22Rv1 (cell line): ENCODE data around the gene ANKRD33B.
"Not testable (repeated sequence)": the region's sequence is repeated elsewhere in the genome, so short reads cannot be mapped to it uniquely, and the experiment has no call there.

ENCODE experiments used
- H3K27ac ChIP-seq: fragments of 450-650 bp; 2 replicates; pipeline ENCODE4 v1.5.1; 2017
- CTCF ChIP-seq: fragments of 450-650 bp; IDR thresholded peaks from 2 replicates; pipeline ENCODE4 v1.5.1; 2017; ENCODE audit warnings: mild to moderate bottlenecking
- ZFX ChIP-seq: fragments of 450-650 bp; IDR thresholded peaks from 2 replicates; pipeline ENCODE4 v1.6.1; 2017; ENCODE audit warnings: antibody characterized with exemption, borderline replicate concordance

ANKRD33B gene

GRCh38 chr5:10563945-10564837, at the start of gene ANKRD33B:
ANKRD33B (plus strand) TSS chr5:10564070; CDS start chr5:10564468, 398 bp downstream.
- no peak within 1 kb of the TSS for H3K27ac ChIP-seq
- no peak for TF ChIP-seq CTCF
- no peak for TF ChIP-seq ZFX

GRCh38 chr5:10514572-10514971, 49.3 kb upstream of the ANKRD33B start:
- H3K27ac ChIP-seq: not testable (repeated sequence)

GRCh38 chr5:10515492-10515891, 48.4 kb upstream of the ANKRD33B start:
- no peak overlapping the region for H3K27ac ChIP-seq
- TF ChIP-seq ZFX (no peak), CTCF (no peak)

- TF ChIP-seq ZFX (no peak), CTCF (no peak)
- H3K27ac ChIP-seq: no peak overlapping the region
Measured at GRCh38 chr5:10518347-10518746, 45.5 kb upstream of the ANKRD33B start.

GRCh38 chr5:10519729-10520128, 44.1 kb upstream of the ANKRD33B start:
- no peak for TF ChIP-seq ZFX
- no peak for TF ChIP-seq CTCF
- no peak overlapping the region for H3K27ac ChIP-seq

GRCh38 chr5:10520706-10521105, 43.2 kb upstream of the ANKRD33B start:
- no peak overlapping the region for H3K27ac ChIP-seq
- no peak for TF ChIP-seq ZFX
- TF ChIP-seq CTCF: no peak

GRCh38 chr5:10521466-10522223, 42.2 kb upstream of the ANKRD33B start:
- TF ChIP-seq CTCF (peak; percentile 33), ZFX (no peak)

More at GRCh38 chr5:10521466-10522223, 42.2 kb upstream of the ANKRD33B start:
- H3K27ac ChIP-seq: no peak overlapping the region
